LNCaP clone FGC (cell line): ENCODE measurements around the gene CALML3.

Source experiments
- DNase-seq: peaks from one replicate; pipeline ENCODE4 v3.0.0-alpha.2; 2011; ENCODE audit warnings: low read depth
- H3K4me3 ChIP-seq: 2 replicates; pipeline ENCODE4 v1.5.1; 2011; ENCODE audit warnings: mild to moderate bottlenecking, low read depth, low read length, control low read depth
- TF ChIP-seq, protein P1 (sequence below): IDR thresholded peaks from 2 replicates; pipeline ENCODE4 v1.5.1; 2012; ENCODE audit warnings: mild to moderate bottlenecking; ENCODE audit not compliant: control insufficient read depth, insufficient read depth; ENCODE audit errors: extremely low read depth

The CALML3 gene

DNA sequence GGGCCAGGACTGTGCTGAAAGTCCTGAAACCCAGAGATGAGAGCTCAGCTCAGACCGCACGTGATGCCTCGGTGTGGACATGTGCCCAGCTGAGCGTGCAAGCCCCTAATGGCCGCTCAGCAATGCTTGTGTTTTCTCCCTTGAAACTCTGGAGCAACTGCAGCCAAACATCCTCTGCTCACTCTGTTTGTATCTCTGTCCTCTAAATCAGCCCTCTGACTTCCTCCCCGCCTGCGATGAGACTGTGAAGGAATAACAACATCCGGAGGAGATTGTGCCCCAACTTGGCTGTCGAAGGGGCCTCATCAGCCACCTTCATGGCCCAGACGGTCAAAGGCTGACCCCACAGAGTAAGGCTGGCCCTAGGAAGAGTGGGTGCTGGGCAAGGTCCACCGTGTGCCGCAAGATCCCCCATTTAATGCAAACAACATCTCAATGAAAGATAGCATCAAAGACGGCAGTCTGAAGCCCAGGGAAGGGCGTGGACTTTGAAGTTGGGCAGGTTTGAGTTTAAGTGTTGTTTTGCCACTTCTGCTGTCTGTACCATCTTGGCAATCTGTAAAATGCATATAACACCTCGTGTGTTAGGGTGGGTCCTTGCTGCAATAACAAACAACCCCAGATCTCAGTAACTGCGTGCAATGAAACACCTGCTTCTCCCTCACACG lies 39.9 kb downstream of the CALML3 start:
- TF ChIP-seq, protein P1, sequence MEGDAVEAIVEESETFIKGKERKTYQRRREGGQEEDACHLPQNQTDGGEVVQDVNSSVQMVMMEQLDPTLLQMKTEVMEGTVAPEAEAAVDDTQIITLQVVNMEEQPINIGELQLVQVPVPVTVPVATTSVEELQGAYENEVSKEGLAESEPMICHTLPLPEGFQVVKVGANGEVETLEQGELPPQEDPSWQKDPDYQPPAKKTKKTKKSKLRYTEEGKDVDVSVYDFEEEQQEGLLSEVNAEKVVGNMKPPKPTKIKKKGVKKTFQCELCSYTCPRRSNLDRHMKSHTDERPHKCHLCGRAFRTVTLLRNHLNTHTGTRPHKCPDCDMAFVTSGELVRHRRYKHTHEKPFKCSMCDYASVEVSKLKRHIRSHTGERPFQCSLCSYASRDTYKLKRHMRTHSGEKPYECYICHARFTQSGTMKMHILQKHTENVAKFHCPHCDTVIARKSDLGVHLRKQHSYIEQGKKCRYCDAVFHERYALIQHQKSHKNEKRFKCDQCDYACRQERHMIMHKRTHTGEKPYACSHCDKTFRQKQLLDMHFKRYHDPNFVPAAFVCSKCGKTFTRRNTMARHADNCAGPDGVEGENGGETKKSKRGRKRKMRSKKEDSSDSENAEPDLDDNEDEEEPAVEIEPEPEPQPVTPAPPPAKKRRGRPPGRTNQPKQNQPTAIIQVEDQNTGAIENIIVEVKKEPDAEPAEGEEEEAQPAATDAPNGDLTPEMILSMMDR, result no peak
- DNase-seq, result no peak
- no peak overlapping the region for H3K4me3 ChIP-seq

DNA sequence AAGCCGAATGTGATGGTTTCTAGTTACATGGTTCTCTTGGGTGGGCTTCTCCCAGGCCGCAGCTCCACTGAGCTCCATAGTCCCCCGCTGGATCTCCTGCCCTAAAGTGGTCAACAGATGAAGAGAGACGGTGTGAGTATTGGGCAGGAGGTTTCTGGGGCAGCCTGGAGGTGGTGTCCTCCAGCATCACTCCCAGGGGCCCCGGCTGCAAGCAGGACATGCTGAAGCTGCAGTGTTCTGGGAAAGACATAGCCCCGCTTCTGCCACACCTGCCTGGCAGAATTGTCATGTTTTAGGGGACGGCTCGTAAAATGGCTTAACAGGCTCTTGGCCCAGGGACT lies 40.4 kb downstream of the CALML3 start:
- DNase-seq, result no peak
- TF ChIP-seq, protein P1, result no peak
- no peak overlapping the region for H3K4me3 ChIP-seq

DNA sequence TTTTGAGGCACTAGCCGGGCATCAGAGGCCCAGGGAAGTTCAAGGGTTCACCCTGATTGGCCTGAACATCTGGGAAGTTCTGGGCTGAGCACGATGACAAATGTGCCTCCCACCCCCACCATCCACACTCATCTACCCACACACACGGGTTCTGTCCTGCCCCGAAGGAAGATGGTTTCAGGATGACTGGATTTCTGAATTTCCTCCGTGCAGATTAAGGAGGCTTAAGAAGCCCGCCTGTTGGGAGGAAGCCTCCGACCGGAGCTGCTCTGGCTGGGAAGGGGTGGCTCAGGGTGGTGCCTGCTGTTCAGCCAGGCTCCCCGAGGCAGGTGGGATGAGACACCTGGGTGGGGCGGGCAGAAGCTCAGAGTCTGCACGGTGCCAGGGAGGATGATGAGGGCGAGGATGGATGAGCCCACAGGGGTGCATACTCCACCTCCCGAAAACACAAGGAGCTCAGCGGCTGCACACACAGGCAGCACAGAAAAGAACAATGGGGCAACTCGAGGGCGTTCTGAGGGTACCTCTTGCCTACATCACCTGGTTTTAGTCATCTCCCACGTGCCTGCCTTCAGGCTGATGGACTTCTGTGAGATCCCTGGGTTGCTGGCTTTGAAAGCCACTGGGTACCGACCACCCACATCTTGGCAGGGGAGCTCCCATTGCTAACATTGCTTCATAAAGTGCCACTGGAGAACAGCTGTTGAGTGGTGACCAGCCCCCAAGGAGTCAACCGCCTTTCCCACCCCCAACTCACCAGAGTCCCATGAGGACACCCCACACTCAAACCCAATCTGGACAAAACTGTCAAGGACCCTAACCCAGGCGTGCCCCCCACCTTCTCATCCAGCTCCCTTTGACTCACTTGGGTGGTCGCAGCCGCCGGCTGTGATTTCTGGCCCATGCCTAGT lies 41.2 kb downstream of the CALML3 start:
- DNase-seq, result no peak
- TF ChIP-seq, protein P1, result no peak
- no peak overlapping the region for H3K4me3 ChIP-seq

DNA sequence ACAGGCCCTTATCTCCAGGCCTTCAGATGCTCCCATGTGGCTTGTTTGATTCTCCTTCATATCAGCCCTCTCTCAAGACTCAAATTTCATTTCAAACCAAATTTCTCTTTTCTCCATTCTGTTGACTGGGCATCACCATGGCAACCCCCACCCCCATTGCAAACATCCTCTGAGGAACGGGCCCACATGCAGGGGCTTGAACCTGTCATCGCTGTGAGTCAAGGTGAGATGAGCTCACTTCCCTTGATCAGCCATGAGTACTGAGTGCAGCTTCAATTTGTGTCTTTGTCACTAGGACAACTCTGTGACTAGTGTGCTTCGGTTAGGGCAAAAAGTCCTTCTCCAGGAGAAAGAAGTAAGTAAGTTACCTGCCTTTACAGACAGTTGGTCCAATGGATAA lies 41.9 kb downstream of the CALML3 start:
- no peak overlapping the region for H3K4me3 ChIP-seq
- TF ChIP-seq, protein P1, result no peak
- DNase-seq, result no peak

DNA sequence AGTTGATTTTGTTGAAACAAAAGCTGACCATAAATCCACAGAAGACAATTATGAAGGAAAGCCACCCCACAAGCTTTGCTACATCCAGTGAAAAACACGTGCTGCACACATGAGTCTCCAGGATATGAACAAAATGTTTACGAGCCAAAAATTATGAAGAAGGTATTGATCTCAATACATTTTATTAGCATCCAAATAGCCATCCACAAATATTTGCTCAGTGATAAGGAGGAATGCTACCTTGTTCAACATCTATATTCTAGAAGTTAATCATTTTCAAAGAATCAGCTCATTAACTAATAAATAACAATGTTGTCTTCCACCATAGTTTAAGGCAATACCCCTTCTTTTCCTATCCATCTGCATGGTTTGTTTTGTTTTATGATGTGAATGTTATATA lies 42.7 kb downstream of the CALML3 start:
- H3K4me3 ChIP-seq, result no peak overlapping the region
- no peak for DNase-seq
- TF ChIP-seq, protein P1, result no peak

DNA sequence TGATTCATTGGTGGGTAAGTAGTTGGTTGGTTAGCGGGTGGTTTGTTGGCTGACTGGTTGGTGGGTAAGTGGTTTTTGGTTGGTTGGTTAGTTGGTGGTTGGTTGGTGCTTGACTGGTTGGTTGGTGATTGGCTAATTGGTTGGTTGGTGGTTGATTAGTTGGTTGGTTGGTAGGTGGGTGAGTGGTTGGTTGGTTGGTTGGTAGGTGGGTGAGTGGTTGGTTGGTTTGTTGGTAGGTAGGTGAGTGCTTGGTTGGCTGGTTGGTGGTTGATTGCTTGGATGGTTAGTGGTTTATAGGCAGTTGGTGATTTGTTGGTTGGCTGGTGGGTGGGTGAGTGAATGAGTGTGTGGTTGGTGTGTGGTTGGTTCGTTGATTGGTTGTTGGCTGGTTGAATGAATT lies 44.2 kb downstream of the CALML3 start:
- TF ChIP-seq, protein P1, result no peak
- H3K4me3 ChIP-seq, result no peak overlapping the region
- DNase-seq, result no peak
